Upper lobe of right lung (tissue), 1 donor: Measurements from ENCODE around the gene ZNF324. TPM values are rescaled to one million over a fixed set of nuclear protein-coding genes. Genes with fewer than 3 reads are reported as not detected.

Source experiments
- ATAC-seq: fragments of 200-7000 bp; cut with Tn5 transposase; one replicate; pipeline ENCODE4 v1.9.1; 2020; ENCODE audit warnings: mild to moderate bottlenecking, moderate library complexity
- DNase-seq: peaks from one replicate; pipeline ENCODE4 v3.0.0-alpha.2; 2020
- H3K27ac ChIP-seq: fragments of 200-600 bp; one replicate; pipeline ENCODE4 v1.8.0; 2022
- H3K27me3 ChIP-seq: fragments of 200-600 bp; one replicate; pipeline ENCODE4 v1.8.0; 2022; ENCODE audit warnings: mild to moderate bottlenecking
- H3K36me3 ChIP-seq: fragments of 200-600 bp; one replicate; pipeline ENCODE4 v1.8.0; 2022
- H3K4me1 ChIP-seq: fragments of 200-600 bp; one replicate; pipeline ENCODE4 v1.8.0; 2022
- H3K4me3 ChIP-seq: fragments of 200-600 bp; one replicate; pipeline ENCODE4 v1.8.0; 2022; ENCODE audit warnings: mild to moderate bottlenecking
- H3K9me3 ChIP-seq: fragments of 200-600 bp; one replicate; pipeline ENCODE4 v1.8.0; 2022
- CTCF ChIP-seq: fragments of 200-600 bp; IDR thresholded peaks from one replicate; pipeline ENCODE4 v1.8.0; 2022; ENCODE audit warnings: antibody characterized with exemption
- intact Hi-C: fragments of 100-400 bp; cut with DNase I; formaldehyde crosslinking; loops from one replicate; pipeline ENCODE4 v1.11.0; 2022
- total RNA-seq: library from RNA; stranded (reverse); fragmentation: NEBNext Ultra II Directional; extraction: Animal tissue kit (Norgen Biotek cat#: 25700); gene quantifications from one replicate; pipeline ENCODE4 v1.2.1, GENCODE V29; 2021
- donor health status: DM: no; HTN: yes; CAD: no; lungs with severe emphysema.

Gene ZNF324
- total RNA-seq, 1 donor from 2014 or later: 11.7 TPM

GRCh38 chr19:58491393-58491792, 24.5 kb downstream of the ZNF324 start:
- Histone ChIP-seq H3K9me3 (no peaks in the 10 kb centered on the region), H3K4me1 (no peaks in the 10 kb centered on the region), H3K27me3 (no peaks in the 10 kb centered on the region), H3K27ac (no peak overlapping the region), H3K36me3 (no peaks in the 10 kb centered on the region), H3K4me3 (no peak overlapping the region)
- TF ChIP-seq CTCF: no peak
- ATAC-seq (no peak), DNase-seq (no peak)
- intact Hi-C loops: no loop called here

- no peaks in the 10 kb centered on the region for H3K4me1 ChIP-seq
- H3K27me3 ChIP-seq: no peaks in the 10 kb centered on the region
- no peak overlapping the region for H3K4me3 ChIP-seq
- intact Hi-C loops: no loop called here
- H3K36me3 ChIP-seq: no peaks in the 10 kb centered on the region
- no peak overlapping the region for H3K27ac ChIP-seq
- no peak for TF ChIP-seq CTCF
- H3K9me3 ChIP-seq: no peaks in the 10 kb centered on the region
- ATAC-seq (no peak), DNase-seq (no peak)
Observed at GRCh38 chr19:58492265-58492664, 25.4 kb downstream of the ZNF324 start.

DNA sequence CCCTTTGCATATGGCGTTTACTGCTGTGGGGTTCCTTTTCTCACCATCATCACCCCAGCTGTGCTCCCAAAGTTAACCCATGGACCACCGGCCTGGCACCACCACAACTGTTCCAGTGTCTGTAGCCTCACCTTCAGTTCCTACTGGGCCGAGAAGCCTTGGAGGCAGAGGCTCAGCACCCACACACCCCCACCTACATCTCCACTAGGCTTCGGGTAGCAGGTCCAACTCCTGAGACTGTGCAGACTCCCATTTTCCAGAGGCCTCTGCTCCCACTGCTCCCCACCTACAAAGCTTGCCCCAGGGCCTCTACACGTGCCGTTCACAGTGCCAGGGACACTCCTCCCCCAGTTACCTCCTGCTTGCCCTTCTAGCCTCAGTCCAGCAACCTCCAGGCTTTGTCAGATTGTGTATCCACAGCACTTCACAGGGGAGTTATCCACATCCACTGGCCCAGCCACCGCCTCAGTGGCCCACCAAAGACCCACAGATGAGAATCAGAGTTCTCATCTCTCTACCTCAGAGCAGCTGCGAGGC, 30.8 kb downstream of the ZNF324 start:
- no peaks in the 10 kb centered on the region for H3K36me3 ChIP-seq
- H3K27me3 ChIP-seq: no peaks in the 10 kb centered on the region
- TF ChIP-seq CTCF: no peak
- H3K27ac ChIP-seq: no peak overlapping the region
- ATAC-seq: no peak
- intact Hi-C loops: no loop called here
- no peak overlapping the region for H3K4me3 ChIP-seq
- H3K4me1 ChIP-seq: peaks cover 15% of the 10 kb centered on the region
- no peak for DNase-seq
- no peaks in the 10 kb centered on the region for H3K9me3 ChIP-seq

DNA sequence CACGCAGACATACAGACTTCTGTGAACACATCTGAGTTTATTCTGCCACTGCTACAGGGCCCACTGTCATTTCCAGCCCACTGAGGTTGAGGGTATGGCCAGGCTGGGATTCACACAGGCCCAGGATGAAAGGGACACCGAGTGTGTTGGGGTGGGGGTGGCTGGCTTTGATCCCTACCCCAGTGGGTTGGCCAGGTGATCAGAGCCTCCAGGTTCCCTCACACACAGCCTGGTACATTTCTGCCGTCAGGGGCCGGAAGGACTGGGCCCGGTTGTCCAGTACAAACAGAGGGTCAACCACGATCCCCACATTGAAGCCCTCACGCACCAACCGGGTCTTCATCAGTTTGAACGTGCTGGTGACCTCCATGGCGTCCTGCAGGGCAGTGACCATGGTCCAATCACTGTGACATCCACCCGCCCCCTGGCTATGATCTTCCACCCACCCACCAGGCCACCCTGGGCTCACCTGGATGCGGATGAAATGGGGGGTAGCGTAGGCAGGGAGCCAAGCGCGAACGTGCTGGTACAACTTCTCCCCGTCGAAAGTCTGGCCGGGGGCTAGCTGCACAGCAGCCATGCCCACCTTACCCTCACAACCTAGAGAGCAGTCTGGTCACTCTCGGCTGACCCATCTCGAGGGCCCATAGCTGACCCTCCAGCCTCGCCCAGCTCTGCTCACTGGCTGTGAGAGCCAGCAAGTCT, 31.6 kb downstream of the ZNF324 start:
- H3K9me3 ChIP-seq: no peaks in the 10 kb centered on the region
- no peak for TF ChIP-seq CTCF
- peaks cover 15% of the 10 kb centered on the region for H3K4me1 ChIP-seq
- intact Hi-C loops: no loop called here
- no peaks in the 10 kb centered on the region for H3K27me3 ChIP-seq
- peak overlapping the region; percentile 33 for H3K27ac ChIP-seq
- ATAC-seq (peak; percentile 1), DNase-seq (peak; percentile 71)
- peak overlapping the region; percentile 73 for H3K4me3 ChIP-seq
- no peaks in the 10 kb centered on the region for H3K36me3 ChIP-seq

- peak; percentile 97 for ATAC-seq
- peak; percentile 100 for DNase-seq
- H3K4me1 ChIP-seq: peaks cover 15% of the 10 kb centered on the region
- H3K4me3 ChIP-seq: peak overlapping the region; percentile 73
- TF ChIP-seq CTCF: peak; percentile 30
- no peaks in the 10 kb centered on the region for H3K9me3 ChIP-seq
- peak overlapping the region; percentile 88 for H3K27ac ChIP-seq
- intact Hi-C loops: no loop called here
- no peaks in the 10 kb centered on the region for H3K36me3 ChIP-seq
- no peaks in the 10 kb centered on the region for H3K27me3 ChIP-seq
Observed at GRCh38 chr19:58499021-58499927, 32.4 kb downstream of the ZNF324 start.
